HG02759 (cell line): ENCODE data around the gene FAIM2.

Experiments used
- ATAC-seq: cut with Tn5 transposase; IDR thresholded peaks from one replicate; pipeline ENCODE4 v1.9.1; 2021; ENCODE audit warnings: mild to moderate bottlenecking, moderate library complexity; ENCODE audit not compliant: unreplicated experiment

FAIM2 gene

DNA sequence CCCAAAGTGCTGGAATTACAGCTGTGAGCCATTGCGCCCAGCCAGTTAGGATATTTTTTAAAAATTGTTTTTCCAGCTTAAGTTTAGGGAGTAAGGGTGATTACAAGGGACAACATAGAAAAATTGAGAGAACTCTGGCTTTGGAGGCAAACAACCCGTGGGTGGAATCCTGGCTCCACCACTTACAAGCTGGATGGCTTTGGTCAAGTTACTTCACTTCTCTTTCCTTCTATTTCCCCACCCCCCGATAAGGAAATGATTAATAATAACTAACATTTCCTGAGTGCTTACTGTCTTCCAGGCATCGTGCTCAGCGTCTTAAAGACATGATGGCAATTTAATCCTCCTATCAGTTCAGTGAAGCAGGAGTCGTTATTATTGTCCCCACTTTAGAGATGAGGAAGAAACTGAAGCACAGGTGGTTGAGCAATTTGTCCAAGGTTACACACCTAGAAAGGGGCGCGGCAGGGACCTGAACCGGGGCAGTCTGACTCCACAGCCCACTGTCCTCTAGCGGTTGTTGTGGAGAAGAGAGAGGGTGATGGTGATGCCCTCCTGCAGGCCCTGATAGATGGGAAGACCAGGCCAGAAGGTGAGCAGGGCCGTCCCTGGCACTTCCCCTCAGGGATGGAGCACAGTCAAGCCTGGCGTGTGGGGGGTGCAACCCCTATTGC lies 16.7 kb upstream of the FAIM2 start:
- ATAC-seq = no peak

DNA sequence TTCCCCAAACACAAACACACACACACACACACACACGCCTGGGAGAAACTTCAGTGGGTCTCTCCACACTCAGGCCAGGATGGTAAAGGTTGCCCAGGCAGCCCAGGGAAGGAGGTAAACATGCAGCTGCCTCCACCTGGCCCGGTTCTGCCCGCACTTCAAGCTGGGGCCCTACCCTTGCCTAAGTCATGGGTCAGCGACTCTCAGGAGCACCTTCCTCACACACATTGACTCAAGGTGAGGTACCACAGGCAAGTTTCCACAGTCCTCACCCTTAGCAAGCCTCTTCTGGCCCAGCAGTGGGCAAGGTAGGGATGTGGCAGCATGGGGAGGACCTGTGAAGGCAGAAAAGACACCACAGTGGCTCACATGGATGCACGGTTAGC lies 14.1 kb upstream of the FAIM2 start:
- no peak for ATAC-seq

DNA sequence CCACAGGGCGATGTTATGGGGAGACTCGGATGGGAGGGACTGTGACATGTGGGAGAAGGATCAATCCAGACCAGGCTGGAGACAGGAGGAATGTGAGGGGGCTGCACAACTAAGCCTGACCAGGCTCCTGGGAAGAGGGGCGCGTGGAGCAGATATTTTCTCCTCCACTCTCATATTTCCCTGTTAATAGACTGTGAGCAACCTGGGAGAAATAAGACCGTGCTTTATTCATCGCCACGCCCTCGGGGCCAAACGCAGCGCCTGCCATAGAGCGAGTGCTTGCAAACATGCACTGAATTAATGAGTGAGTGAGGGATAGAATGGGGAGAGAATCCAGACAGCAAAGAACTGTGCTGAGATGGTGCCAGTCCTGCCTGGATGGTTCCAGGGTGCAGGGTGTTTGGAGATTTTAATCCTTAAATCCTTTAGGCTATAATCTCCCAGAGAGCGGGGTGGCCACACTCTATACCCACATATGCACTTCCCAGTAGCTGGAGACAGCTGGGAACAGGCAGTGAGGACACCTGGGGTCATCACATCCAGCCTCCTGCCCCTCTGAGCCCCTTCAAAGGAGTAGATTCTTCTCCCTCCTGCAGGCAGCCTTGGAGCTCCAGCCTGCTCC lies 13.6 kb upstream of the FAIM2 start:
- ATAC-seq = no peak

DNA sequence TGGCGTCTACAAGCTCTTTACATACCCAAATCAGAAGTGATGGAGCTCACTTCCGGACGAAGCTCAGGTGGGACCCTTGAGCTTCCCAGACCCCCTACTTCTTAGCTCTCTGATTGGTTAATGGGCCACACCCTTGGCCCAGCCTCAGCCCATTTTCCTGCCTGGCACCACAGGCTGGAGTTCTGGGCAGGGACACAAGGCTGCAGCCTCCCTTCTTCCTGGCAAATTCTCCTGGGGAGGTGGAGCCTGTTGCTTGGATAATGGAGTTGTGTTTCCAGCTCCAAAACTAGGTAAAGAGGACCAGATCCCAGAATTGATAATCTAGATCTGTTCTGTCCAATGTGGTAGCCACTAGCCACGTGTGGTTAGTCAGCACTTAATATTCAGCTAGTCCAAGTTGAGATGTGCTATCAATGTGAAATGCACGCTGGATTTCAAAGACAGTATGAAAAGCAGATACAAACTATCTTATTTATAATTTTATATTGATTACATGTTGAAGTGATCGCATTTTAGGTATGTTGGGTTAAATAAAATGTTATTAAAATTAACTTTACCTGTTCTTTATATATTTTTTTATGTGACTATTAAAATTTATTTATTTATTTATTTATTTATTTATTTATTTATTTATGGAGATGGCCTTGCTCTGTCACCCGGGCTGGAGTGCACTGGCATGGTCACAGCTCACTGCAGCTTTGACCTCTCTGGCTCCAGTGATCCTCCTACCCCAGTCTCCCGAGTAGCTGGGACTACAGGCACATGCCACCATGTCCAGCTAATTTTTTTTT lies 12.6 kb upstream of the FAIM2 start:
- no peak for ATAC-seq

DNA sequence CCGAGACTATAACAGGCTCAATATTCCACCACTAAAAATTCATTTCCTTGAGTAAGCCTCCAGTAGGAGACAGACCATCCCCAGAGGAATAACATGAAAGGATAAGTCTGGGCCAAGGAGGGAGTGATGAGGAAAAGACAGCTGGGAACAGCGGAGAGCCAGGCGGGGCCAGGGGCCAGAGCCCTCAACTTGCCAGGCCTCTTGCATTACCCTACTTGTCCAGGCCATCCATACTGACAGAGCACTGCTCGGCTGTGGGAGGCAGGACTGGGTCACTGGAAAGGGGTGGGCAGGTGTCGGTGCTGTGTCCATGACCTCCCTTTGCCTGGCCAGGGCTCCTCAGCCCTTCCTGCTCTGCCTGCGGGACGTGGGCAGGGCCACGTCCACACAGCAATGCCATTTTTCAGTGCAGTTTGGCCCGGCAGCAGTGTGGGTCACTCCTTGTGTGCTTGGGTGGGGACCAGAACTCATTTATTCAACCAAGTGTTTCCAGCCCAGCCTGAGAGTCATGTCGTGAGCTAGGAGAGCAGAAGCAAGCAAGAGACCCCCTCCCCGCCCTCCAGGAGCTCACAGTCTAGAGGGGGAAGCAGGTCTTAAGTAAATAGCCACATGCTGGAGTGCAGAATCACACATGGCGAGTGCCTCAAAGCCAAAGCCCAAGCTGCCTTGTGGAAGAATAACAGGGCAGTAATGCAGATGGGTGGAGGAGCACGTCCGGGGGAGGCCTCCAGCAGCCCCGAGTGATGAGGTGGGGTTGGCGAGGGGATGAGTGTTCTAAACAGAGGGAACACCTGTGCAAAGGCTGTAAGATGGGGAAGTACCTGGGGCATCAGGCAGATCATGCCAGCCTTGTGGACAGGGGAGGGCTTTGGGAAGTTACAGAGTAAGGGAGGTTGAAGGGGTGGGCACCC lies 8.9 kb upstream of the FAIM2 start:
- ATAC-seq = no peak

DNA sequence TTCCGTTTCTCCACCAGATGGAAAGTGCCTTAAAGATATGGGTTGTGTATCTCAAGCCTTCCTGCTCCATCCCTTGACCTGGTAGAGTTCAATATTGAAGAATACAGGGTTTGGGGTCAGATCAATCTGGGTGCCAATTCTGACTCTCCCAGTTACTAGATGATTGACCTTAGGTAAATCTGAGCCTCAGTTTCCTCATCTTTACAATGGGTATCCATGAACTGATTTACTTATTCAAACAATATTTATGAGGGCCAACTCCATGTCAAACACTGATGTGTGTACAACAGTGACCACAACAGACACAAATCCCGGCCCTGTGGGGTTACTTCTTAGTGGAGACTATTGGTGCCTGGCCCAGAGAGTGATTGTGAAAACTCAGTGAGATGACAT lies 7.5 kb upstream of the FAIM2 start:
- ATAC-seq = no peak

DNA sequence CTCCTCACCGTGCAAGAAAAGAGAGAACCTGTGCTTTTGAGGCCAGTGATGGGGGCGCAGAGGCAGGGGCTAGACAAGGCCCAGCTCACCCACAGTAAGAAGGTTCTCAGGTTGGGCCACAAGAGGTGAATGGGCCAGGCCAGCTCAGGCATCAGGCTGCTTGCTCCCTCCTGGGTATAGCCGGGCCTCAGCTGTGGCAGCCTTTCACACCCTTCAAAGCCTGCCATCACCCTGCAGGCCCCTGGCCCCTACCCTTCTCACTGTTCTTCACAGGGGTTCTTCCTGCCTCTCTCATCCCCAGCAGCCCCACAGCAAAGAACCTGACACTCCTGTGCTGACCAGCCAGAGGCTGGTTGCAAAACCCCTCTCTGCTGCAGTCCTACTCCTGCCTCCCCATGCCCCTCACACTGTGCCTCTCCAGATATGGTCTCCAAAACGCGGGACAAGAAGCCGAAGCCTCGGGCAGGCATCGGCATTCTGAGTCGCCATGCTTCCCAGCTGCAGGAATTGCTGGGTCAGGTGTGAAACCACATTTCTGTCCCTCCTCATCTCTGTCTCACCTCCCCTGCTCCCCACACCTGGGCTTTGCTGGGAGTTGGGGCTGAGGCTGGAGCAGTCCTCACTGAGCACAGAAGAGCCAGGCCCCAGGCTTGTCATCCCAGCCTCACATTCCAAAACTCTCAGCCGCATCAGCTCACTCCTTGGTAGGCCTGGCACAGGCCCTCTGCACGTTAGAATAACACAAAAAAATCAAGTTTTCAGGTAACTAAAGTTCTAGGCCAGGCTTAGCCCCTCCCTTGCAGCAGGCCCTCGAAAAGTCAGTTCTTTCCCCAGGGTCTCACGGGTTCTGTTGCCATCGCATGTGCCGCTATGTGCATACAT lies 6.9 kb upstream of the FAIM2 start:
- ATAC-seq = no peak

DNA sequence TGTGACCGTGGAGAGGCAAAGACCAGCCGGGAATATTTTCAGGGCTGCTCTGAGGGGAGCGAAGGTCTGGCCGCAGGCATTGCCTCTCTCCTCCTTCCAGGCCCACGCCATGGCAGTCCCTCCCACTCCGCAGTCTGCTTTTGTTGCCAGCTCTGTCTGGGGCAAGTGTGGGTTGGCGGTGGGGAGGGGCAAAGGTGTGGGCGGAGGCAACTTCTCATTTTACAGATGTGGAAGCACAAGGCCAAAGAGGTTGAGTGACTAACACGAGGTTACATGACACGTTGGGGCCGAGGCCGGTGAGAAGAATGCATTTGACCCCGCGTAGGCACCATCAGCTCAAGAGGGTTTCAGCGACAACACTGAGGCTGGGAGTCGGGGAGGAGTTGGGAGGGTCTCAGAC lies 6.1 kb upstream of the FAIM2 start:
- ATAC-seq = no peak

DNA sequence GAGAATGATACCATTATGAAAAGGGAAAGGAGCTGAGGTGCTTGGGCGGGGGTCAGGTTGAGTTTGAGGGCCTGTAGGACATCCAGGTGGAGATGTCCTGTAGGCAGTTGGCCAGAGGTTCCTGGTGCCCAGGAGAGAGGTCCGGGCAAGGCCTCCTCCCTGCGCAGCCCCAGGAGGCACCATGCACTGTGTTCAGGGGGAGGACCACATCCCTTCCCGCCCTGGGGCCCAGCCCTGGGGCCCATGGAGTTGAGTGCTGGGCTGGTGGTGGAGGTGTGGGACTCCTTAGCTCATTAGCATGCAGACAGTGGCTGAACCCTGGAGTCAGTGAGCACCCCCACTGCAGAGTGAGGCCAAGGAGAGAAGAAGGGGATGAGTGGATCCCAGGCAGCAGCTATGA lies 5.7 kb upstream of the FAIM2 start:
- no peak for ATAC-seq

DNA sequence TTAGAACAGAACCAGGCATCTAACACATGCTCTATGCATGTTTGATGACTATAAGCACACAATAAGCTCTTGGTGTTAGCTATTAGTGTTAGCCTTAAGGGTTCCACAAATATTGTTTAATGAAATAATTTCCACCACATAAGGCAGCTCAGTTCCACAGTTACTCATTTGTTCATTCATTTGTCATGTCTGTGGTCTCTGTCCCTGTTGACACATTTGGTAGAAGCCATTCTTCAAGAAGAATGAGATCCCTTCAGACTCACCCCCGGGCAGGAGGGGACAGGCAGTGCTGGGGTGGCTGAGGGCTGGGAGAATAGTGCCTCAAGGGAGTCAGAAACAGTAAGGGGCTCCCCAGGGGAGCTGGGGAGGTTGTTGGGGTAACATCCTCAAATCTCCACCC lies 3.7 kb upstream of the FAIM2 start:
- no peak for ATAC-seq

DNA sequence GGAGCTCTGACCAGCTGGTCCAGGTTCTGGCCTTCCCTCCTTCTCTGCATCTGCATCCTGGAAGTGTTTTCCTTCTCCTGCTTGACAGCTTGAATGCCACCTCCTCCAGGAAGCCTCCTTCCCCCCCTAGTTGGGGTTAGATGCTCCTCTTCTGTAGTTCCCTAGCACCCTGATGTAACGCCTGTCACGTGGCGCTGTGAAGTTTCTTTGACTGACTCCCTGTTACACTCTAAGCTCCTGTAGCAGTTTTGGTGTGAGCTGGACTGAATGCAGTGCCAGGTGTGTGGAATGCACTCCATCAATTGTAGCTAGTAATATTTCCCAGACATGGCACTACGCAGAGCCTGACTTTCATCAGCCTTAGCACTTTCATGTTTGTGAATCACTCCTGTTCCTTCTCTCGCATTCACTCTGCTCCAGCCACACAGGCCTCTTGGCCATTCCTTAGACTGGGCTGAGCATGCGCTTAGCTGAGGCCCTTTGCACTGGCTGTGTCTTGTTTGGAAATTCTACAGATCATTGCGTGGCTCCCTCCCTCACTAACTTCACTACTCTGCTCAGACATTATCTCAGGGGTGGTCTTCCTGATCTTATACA lies 2.1 kb upstream of the FAIM2 start:
- no peak for ATAC-seq

DNA sequence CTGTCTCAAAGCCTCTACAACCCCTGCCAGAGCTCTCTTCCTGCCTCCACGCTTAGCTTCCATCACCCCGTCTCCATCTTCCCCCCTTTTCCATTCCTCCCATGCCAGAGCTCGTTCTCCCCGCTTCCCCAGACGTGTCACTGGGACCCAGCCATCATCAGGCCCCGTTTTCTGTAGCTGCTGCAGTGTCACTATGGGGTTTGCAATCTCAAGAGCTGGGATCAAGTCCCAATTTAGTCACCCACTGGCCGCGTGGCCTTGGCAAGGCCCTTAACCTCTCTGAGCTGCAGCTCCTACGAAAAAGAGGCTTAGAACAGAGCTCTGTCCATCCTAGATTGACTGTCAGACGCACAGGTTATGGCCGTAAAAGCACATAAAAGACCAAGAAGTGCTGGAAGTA lies 901 bp upstream of the FAIM2 start:
- ATAC-seq = no peak

DNA sequence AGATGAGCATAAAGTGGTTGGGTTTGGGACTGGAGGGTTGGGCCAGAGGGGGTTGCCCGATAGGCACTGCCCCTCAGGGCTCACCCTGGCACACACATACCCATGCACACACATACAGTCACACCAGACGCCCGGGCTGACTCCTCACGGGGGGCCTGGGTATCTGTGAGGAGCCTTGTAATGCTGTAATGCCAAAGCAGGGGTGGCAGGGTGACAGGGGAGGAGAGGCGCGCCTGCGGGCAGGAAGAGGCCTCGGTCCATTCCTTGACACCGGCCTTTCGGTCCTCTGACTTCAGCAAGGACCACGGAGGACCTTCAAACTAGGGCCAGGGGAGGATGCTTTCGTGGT lies 375 bp downstream of the FAIM2 start:
- no peak for ATAC-seq

DNA sequence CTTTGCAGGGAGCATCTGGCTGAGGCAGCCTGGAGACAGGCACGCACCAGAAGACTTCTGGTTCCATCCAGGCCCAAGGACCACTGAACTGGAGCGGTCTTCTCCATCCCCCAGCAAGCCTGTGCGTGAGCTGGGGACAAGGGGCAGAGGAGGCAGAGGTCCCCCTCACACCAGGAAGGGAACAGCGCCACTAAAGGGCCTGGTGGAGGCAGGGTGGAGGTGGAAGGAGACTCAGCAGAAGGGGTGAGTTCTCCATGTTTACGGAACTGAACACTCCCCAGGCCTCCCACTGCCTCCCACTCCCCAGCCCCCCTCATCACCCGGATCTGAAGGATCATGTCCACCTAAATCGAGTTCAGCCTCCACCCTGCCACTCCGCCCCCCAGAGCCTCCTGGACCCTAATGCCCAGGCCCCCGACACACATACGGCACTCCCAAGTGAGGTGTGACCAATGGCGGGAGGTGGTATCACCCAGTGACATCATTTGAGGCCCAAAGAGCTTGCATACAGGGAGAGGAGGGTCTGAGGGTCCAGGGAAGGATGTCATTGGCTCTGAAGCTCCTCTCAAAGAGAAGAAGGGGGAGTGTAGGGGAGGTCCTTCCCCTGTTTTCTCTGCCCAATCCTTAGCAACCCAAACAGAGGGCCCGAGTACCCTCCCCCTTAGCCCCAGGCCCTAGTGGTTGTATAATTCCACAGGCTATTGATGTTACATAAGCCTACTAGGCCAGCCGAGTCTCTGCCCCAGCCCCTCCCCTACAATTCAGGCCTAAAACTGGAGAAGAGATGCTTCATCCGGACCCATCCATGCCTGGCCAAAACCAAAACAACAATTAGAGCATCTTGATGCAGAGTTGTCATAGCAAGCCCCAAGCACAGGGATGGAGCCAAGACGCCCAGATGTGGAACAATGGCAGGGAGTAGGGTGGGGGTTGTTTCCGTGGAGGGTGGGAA lies 1.0 kb downstream of the FAIM2 start:
- no peak for ATAC-seq

DNA sequence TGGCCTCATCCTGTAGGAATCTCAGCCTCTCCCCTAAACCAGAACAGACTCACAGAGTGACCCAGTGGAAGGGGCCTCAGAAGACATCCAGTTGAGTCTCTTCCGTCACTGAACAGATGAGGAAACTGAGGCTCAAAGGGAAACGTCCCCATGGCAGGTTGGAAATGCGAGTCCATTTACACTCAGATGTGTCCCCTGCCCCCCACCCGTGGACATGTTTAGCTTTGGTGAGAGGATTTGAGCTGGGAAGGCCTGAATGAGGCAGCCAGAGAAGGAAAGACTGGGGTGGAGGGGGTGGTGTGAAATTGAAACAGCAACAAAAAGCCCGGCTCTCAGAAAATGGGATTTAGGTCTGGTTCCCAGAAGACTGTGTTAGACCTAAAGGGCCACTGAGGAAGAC lies 1.7 kb downstream of the FAIM2 start:
- ATAC-seq = no peak

DNA sequence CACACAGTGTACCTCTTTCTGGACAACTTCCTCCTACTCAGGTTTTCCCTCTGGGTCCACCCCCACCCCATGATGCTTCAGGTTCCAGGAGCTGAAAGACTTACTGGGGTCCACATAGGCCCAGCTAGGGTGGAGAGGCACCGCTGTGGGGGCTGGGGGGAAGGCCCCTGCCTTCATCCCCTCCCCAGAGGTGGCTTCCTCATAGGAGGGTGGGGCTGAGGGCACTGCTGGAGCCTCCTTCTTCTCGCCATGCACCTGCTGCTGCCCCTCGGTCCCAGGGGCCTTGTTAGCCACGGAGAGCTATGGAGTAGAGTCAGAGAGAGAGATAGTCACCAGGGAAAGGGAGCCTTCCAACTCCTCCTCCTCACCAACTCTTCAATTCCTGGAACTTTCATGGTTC lies 2.7 kb downstream of the FAIM2 start:
- ATAC-seq = no peak

DNA sequence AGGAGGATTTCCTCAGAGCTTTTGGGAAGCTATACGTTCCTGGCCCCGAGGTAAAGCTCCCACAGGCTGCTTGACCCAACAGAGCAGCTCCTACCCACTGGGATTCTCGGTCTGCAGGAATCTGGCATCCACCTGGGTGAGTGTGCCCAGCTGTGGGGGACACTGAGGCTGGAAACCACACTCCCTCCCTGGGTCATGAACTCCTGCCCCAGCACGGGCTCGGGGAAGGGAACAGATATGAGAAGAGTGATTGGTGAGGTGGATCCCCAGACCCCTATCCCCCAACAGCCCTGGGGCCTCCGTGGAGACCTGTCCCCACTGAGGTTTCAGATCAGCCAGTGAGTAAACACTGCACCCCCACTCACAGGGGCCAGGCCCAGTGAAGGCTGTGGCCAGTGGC lies 3.3 kb downstream of the FAIM2 start:
- no peak for ATAC-seq

DNA sequence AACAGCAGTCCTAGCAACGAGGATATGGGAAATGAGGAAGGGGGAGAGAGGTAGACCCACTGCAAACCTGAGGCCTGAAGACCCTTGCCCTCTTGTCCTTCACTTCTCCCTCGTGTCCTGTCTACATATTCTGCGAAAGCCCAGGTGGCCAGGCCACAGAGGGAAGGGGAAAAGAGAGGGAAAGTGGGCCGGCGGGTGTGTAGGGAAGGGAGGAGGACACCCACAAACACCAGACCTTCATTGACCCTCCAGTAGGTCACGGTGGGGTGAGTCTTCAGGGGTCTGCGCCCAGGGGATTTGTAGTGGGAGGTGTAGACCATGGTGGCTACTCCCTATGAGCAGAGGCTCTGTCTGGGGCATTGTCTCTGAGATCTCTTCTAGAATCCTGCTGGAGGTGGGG lies 3.8 kb downstream of the FAIM2 start:
- ATAC-seq = no peak

DNA sequence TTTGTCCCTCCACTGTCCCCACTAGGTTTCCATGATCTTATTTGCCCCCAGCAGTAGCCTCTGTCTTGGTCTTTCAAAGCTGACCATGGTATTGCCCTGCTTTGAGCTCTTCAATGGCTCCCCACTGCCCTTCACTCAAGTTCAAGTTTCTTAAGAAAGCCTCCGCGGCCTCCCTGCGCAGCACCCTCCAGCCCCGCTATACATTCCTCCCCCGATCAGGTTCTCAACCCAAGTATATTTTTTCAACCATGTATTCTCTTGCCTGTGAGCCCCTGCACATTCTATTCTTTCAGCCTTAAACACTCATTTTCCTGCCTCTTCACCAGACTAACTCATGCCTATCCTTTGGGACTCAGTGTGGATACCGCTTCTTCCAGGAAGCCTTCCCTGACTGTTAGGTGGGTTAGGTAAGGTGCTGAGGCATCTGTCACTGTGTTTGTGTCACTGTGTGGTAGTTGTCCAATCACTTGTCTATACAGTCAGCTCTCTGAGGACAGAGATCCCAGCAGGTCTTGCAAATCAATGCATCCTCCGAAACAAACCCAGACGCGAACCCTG lies 4.3 kb downstream of the FAIM2 start:
- ATAC-seq = no peak
